ENCODE measurements around the gene RASSF3.

DNA sequence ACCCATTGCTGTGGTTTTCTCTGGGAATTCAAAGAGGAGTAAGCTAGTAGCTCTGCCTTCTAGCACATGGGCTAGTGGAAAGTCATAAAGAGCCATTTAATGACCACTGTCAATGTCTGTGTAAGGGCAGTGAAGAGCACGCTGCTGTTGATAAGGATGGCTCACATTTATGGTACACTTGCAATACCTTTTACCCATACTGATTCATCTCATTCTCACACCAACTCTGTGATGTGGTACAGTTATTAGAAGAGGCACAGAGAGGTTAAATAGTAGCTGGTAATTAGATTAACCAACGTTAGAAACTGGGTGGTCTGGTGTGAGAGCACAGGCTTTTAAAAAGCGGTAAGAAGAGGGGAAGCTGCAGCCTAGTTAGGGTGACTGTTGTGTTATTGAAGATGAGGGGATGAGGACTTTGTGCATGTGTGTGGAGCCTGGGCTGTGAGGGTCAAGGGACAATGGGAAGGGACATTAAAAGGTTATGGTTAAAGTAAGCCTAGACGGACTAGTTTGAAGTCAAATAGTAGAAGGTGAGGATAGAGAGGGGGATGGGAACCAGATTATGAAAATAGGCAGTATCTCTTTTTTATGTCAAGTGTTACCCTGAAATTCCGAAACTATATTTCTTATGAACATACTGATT, 25.2 kb downstream of the RASSF3 start:
- no peak for TF ChIP-seq CTCF (IDR thresholded peaks at IDR 0.05)
- TF ChIP-seq POLR2AphosphoS5 (IDR thresholded peaks at IDR 0.05; ENCODE audit: insufficient read depth in 1 of 2, low read depth in 1 of 2), result no peak
